Subcutaneous abdominal adipose tissue (tissue), 5 donors: Measurements from ENCODE around the gene POLR3A.

Experiments
- H3K27ac ChIP-seq: one replicate; pipeline ENCODE4 v1.7.0; 2013; ENCODE audit warnings: low read depth, mild to moderate bottlenecking, inconsistent platforms, low read length, moderate library complexity
- H3K27me3 ChIP-seq, 5 donors: one replicate each; pipeline ENCODE4 v1.7.0; 2013; ENCODE audit warnings: low read length in 5 of 5, inconsistent platforms in 1 of 5; ENCODE audit not compliant: control insufficient read depth in 5 of 5, insufficient read depth in 4 of 5
- H3K36me3 ChIP-seq, 5 donors: one replicate each; pipeline ENCODE4 v1.7.0; 2013; ENCODE audit warnings: low read length in 5 of 5; ENCODE audit not compliant: control insufficient read depth in 5 of 5, insufficient read depth in 5 of 5
- H3K4me1 ChIP-seq, 5 donors: one replicate each; pipeline ENCODE4 v1.7.0; 2013; ENCODE audit warnings: low read length in 5 of 5, mild to moderate bottlenecking in 3 of 5, moderate library complexity in 1 of 5; ENCODE audit not compliant: control insufficient read depth in 5 of 5, insufficient read depth in 5 of 5
- H3K4me3 ChIP-seq, 5 donors: one replicate each; pipeline ENCODE4 v1.7.0; 2013; ENCODE audit warnings: low read length in 5 of 5, low read depth in 1 of 5
- H3K9ac ChIP-seq, 5 donors: one replicate each; pipeline ENCODE4 v1.7.0; 2013; ENCODE audit warnings: low read length in 5 of 5, mild to moderate bottlenecking in 4 of 5, moderate library complexity in 3 of 5
- H3K9me3 ChIP-seq, 5 donors: one replicate each; pipeline ENCODE4 v1.7.0; 2013; ENCODE audit warnings: low read length in 5 of 5; ENCODE audit not compliant: control insufficient read depth in 5 of 5
- donor health status: healthy.
- donor health status: healthy.
- donor health status: healthy.
- donor health status: healthy.
- donor health status: healthy.

POLR3A gene

GRCh38 chr10:78039743-78040142 is 10.4 kb upstream of the POLR3A start:
- no peaks in the 10 kb centered on the region for H3K9me3 ChIP-seq
- H3K4me1 ChIP-seq, result peaks cover 0 to 24% (median 7%) of the 10 kb centered on the region in 5 donors
- H3K4me3 ChIP-seq, result no peak overlapping the region
- no peak overlapping the region for H3K9ac ChIP-seq
- H3K36me3 ChIP-seq, result peaks cover 41 to 79% (median 75%) of the 10 kb centered on the region in 5 donors
- no peak overlapping the region for H3K27ac ChIP-seq
- no peaks in the 10 kb centered on the region for H3K27me3 ChIP-seq

- Histone ChIP-seq H3K9ac (no peak overlapping the region), H3K9me3 (no peaks in the 10 kb centered on the region), H3K27ac (no peak overlapping the region), H3K4me1 (peaks cover 0 to 25% (median 14%) of the 10 kb centered on the region in 5 donors), H3K36me3 (peaks cover 41 to 79% (median 75%) of the 10 kb centered on the region in 5 donors), H3K4me3 (no peak overlapping the region), H3K27me3 (no peaks in the 10 kb centered on the region)
Observed at GRCh38 chr10:78038791-78039547, 9.7 kb upstream of the POLR3A start.

GRCh38 chr10:78038105-78038504 is 8.8 kb upstream of the POLR3A start:
- H3K36me3 ChIP-seq, result peaks cover 41 to 79% (median 75%) of the 10 kb centered on the region in 5 donors
- H3K9ac ChIP-seq, result no peak overlapping the region
- H3K4me1 ChIP-seq, result peaks cover 0 to 27% (median 14%) of the 10 kb centered on the region in 5 donors

GRCh38 chr10:78035933-78036583 is 6.7 kb upstream of the POLR3A start:
- H3K4me1 ChIP-seq, result peaks cover 0 to 28% (median 14%) of the 10 kb centered on the region in 5 donors
- H3K27ac ChIP-seq, result no peak overlapping the region
- peak overlapping the region in 3 of 5 donors; percentile 27 to 55 (median 38) for H3K9ac ChIP-seq
- H3K9me3 ChIP-seq, result no peaks in the 10 kb centered on the region
- no peak overlapping the region for H3K4me3 ChIP-seq
- no peaks in the 10 kb centered on the region for H3K27me3 ChIP-seq
- H3K36me3 ChIP-seq, result peaks cover 39 to 61% (median 57%) of the 10 kb centered on the region in 5 donors

More at GRCh38 chr10:78038105-78038504, 8.8 kb upstream of the POLR3A start:
- no peak overlapping the region for H3K4me3 ChIP-seq
- no peaks in the 10 kb centered on the region for H3K27me3 ChIP-seq
- H3K9me3 ChIP-seq, result no peaks in the 10 kb centered on the region
- no peak overlapping the region for H3K27ac ChIP-seq

- Histone ChIP-seq H3K27me3 (no peaks in the 10 kb centered on the region), H3K9me3 (no peaks in the 10 kb centered on the region), H3K4me1 (peaks cover 0 to 28% (median 14%) of the 10 kb centered on the region in 5 donors), H3K9ac (peak overlapping the region in 3 of 5 donors; percentile 38 to 55 (median 43)), H3K4me3 (no peak overlapping the region), H3K36me3 (peaks cover 37 to 54% (median 51%) of the 10 kb centered on the region in 5 donors), H3K27ac (no peak overlapping the region)
Observed at GRCh38 chr10:78035437-78035836, 6.1 kb upstream of the POLR3A start.

GRCh38 chr10:78035025-78035424 is 5.7 kb upstream of the POLR3A start:
- H3K9ac ChIP-seq, result peak overlapping the region in 4 of 5 donors; percentile 74 to 90 (median 81)
- no peaks in the 10 kb centered on the region for H3K9me3 ChIP-seq
- peak overlapping the region; percentile 11 for H3K27ac ChIP-seq
- peaks cover 32 to 50% (median 47%) of the 10 kb centered on the region in 5 donors for H3K36me3 ChIP-seq
- H3K27me3 ChIP-seq, result no peaks in the 10 kb centered on the region
- H3K4me1 ChIP-seq, result peaks cover 0 to 29% (median 16%) of the 10 kb centered on the region in 5 donors
- peak overlapping the region in 3 of 5 donors; percentile 96 to 99 (median 98) for H3K4me3 ChIP-seq

GRCh38 chr10:78033637-78034470 is 4.5 kb upstream of the POLR3A start, which contains the start of gene RPS24:
Gene RPS24 (plus strand): TSS chr10:78033863. CDS start chr10:78033902, 39 bp downstream.
- peaks cover 2 to 39% (median 23%) of the 10 kb centered on the region in 5 donors for H3K4me1 ChIP-seq
- H3K4me3 ChIP-seq, result peak within 1 kb of the TSS; percentile 96 to 99 (median 96)
- H3K36me3 ChIP-seq, result peaks cover 24 to 39% (median 35%) of the 10 kb centered on the region in 5 donors
- no peaks in the 10 kb centered on the region for H3K9me3 ChIP-seq
- peak within 1 kb of the TSS; percentile 60 for H3K27ac ChIP-seq
- H3K9ac ChIP-seq, result peak within 1 kb of the TSS; percentile 74 to 90 (median 84)
- H3K27me3 ChIP-seq, result no peaks in the 10 kb centered on the region

GRCh38 chr10:78033387-78033636 is 4.0 kb upstream of the POLR3A start:
- H3K27ac ChIP-seq, result peak overlapping the region; percentile 60
- H3K4me3 ChIP-seq, result peak overlapping the region; percentile 67 to 99 (median 96)
- peak overlapping the region in 1 of 5 donors; percentile 28 for H3K9ac ChIP-seq
- peaks cover 2 to 45% (median 29%) of the 10 kb centered on the region in 5 donors for H3K4me1 ChIP-seq
- H3K9me3 ChIP-seq, result no peaks in the 10 kb centered on the region
- peaks cover 24 to 33% (median 31%) of the 10 kb centered on the region in 5 donors for H3K36me3 ChIP-seq
- no peaks in the 10 kb centered on the region for H3K27me3 ChIP-seq

- Histone ChIP-seq H3K27ac (peak overlapping the region; percentile 93), H3K4me3 (peak overlapping the region; percentile 91 to 100 (median 99))
Observed at GRCh38 chr10:78028438-78029268, 662 bp downstream of the POLR3A start.

More at GRCh38 chr10:78028438-78029268, 662 bp downstream of the POLR3A start:
- H3K36me3 ChIP-seq, result peaks cover 12 to 29% (median 24%) of the 10 kb centered on the region in 5 donors
- no peaks in the 10 kb centered on the region for H3K9me3 ChIP-seq
- H3K27me3 ChIP-seq, result no peaks in the 10 kb centered on the region
- peak overlapping the region; percentile 81 to 98 (median 89) for H3K9ac ChIP-seq
- H3K4me1 ChIP-seq, result peaks cover 2 to 28% (median 21%) of the 10 kb centered on the region in 5 donors
